ENCODE measurements around the gene FAS. TPM values are rescaled to one million over a fixed set of nuclear protein-coding genes. Genes with fewer than 3 reads are reported as not detected.
A peak's percentile ranks its signal among the peaks of the same experiment; 100 is the strongest.

The FAS gene
- total RNA-seq = 10 to 100 TPM in 1 of 2 donors, 1 to 10 TPM in 1; 2.2 to 13.2 TPM
- 1 to 10 TPM; 5.6 to 6.2 TPM for polyA plus RNA-seq

GRCh38 chr10:88990384-88991160 lies at the start of gene FAS:
TSS of gene FAS (plus strand) at chr10:88990798. CDS start at chr10:88990877, 79 bp downstream.
- H3K4me1 ChIP-seq (ENCODE audit: control insufficient read depth in 4 of 4, insufficient read depth in 4 of 4, low read length in 3 of 4) = peaks cover 5 to 58% (median 53%) of the 10 kb centered on the region in 4 donors

More at GRCh38 chr10:88990384-88991160, at the start of gene FAS:
- H3K9me3 ChIP-seq (ENCODE audit: control insufficient read depth in 4 of 4, low read length in 3 of 4) = no peaks in the 10 kb centered on the region
- H3K9ac ChIP-seq (ENCODE audit: low read depth in 1 of 2, low read length in 2 of 2) = peak within 1 kb of the TSS; percentile 83 to 98
- peak; percentile 41 for DNase-seq (ENCODE audit: low spot score)
- peak within 1 kb of the TSS; percentile 96 to 99 for H3K27ac ChIP-seq (ENCODE audit: low read depth in 1 of 2, low read length in 2 of 2)
- H3K36me3 ChIP-seq (ENCODE audit: control insufficient read depth in 4 of 4, insufficient read depth in 3 of 4, low read depth in 1 of 4, low read length in 3 of 4) = no peaks in the 10 kb centered on the region
- no peak for TF ChIP-seq REST (IDR thresholded peaks at IDR 0.05)
- TF ChIP-seq RXRA (IDR thresholded peaks at IDR 0.05) = peak in 1 of 2 donors; percentile 43
- TF ChIP-seq HNF4A (conservative IDR thresholded peaks at IDR 0.05) = peak; percentile 27 to 38
- TF ChIP-seq FOXA2 (IDR thresholded peaks at IDR 0.05) = no peak
- TF ChIP-seq TAF1 (conservative IDR thresholded peaks at IDR 0.05) = peak; percentile 41
- TF ChIP-seq CTCF (IDR thresholded peaks at IDR 0.05; ENCODE audit: low read depth, low read length, missing input control) = no peak
- peak in 1 of 2 donors; percentile 10 for TF ChIP-seq RAD21 (IDR thresholded peaks at IDR 0.05)
- peak in 1 of 2 donors; percentile 32 for TF ChIP-seq JUND (IDR thresholded peaks at IDR 0.05)
- TF ChIP-seq YY1 (IDR thresholded peaks at IDR 0.05) = peak; percentile 59
- TF ChIP-seq MAX (IDR thresholded peaks at IDR 0.05) = peak; percentile 65
- TF ChIP-seq NR2F2 (IDR thresholded peaks at IDR 0.05) = no peak
- peak within 1 kb of the TSS; percentile 94 to 95 (median 95) for H3K4me3 ChIP-seq (ENCODE audit: low read depth in 1 of 3, low read length in 3 of 3)
- under 1% methylated on average over 51 of the region's 51 CpGs for WGBS
- H3K27me3 ChIP-seq (ENCODE audit: control insufficient read depth in 4 of 4, insufficient read depth in 4 of 4, low read length in 3 of 4) = no peaks in the 10 kb centered on the region

Data from liver (tissue), 9 donors.